Measurements from ENCODE around the gene REXO4. TPM values are rescaled to one million over a fixed set of nuclear protein-coding genes. Genes with fewer than 3 reads are reported as not detected.
A peak's percentile ranks its signal among the peaks of the same experiment; 100 is the strongest.

REXO4 gene
- total and polyA plus RNA-seq, 2 donors (not counting 1 experiment from before 2014, with no cell fraction given) = 25.0 to 37.1 TPM

GRCh38 chr9:133375724-133376654 lies 41.8 kb downstream of the REXO4 start, which contains the start of the genes STKLD1 and SURF4:
Gene STKLD1, plus strand, starts transcription at chr9:133376366. Its CDS starts 108 bp downstream, at chr9:133376474.
Gene SURF4, minus strand, starts transcription at chr9:133376060. Its CDS starts 91 bp downstream, at chr9:133375969.
- Mint-ChIP-seq H3K27me3 (no peaks in the 10 kb centered on the region), H3K4me3 (peak within 1 kb of the TSS; percentile 94), H3K4me1 (peaks cover 33% of the 10 kb centered on the region), H3K27ac (peak within 1 kb of the TSS; percentile 84), H3K9me3 (ENCODE audit: insufficient read depth) (no peaks in the 10 kb centered on the region)
- Histone ChIP-seq H3K4me1 (ENCODE audit: control insufficient read depth in 2 of 2, insufficient read depth in 2 of 2, low read length in 2 of 2) (peaks cover 25 to 40% of the 10 kb centered on the region in 2 donors), H3K79me2 (ENCODE audit: control insufficient read depth, insufficient read depth, low read length) (peaks cover 48% of the 10 kb centered on the region), H3K9ac (ENCODE audit: low read length) (peak within 1 kb of the TSS; percentile 84), H3K27me3 (replicated peaks in 1 of 4; ENCODE audit: control extremely low read depth in 1 of 4, control insufficient read depth in 3 of 4, insufficient read depth in 4 of 4, low read length in 3 of 4) (no peaks in the 10 kb centered on the region), H4K20me1 (ENCODE audit: control insufficient read depth, insufficient read depth, low read length, poor library complexity, severe bottlenecking) (peaks cover 45% of the 10 kb centered on the region), H2AFZ (ENCODE audit: insufficient read depth, low read depth, low read length, poor library complexity, severe bottlenecking) (peak within 1 kb of the TSS; percentile 91), H3K9me3 (ENCODE audit: control extremely low read depth in 1 of 3, control insufficient read depth in 2 of 3, insufficient read depth in 1 of 3, low read length in 2 of 3) (no peaks in the 10 kb centered on the region), H3K36me3 (replicated peaks in 1 of 2; ENCODE audit: control extremely low read depth in 1 of 2, control insufficient read depth in 1 of 2, extremely low read depth in 1 of 2, insufficient read depth in 2 of 2, low read length in 1 of 2) (peaks cover 0 to 11% of the 10 kb centered on the region in 2 experiments), H3K4me3 (ENCODE audit: control extremely low read depth in 1 of 5, extremely low read depth in 1 of 5, insufficient read depth in 1 of 5, low read depth in 2 of 5, low read length in 4 of 5) (peak within 1 kb of the TSS; percentile 39 to 78 (median 66)), H3K27ac (ENCODE audit: low read length in 2 of 2) (peak within 1 kb of the TSS; percentile 18 to 91), H3K4me2 (replicated peaks; ENCODE audit: low read depth, low read length, poor library complexity, severe bottlenecking) (peak within 1 kb of the TSS; percentile 85)
- ATAC-seq (ENCODE audit: low read depth) (peak; percentile 97), DNase-seq (peak; percentile 95)
- CTCF ChIA-PET = interaction anchor here (0.6 to 1.2 kb wide), 4 partner anchors 13 to 190 kb away, joined by 3 to 4 read pairs (median 3); no protein-coding TSS in a partner anchor
- POLR2A ChIA-PET = interaction anchor here (0.6 to 1.2 kb wide), 4 partner anchors 20 to 103 kb away, joined by 3 to 6 read pairs (median 4); partner anchors contain the start of genes MED22, RPL7A, SLC2A6 and SURF1
- under 1% methylated on average over 120 of the region's 120 CpGs for WGBS (ENCODE audit: insufficient coverage)
- no peak for TF ChIP-seq EZH2 (IDR thresholded peaks at IDR 0.05; ENCODE audit: borderline replicate concordance, insufficient read depth, low read depth, low read length, poor library complexity, severe bottlenecking)
- TF ChIP-seq CTCF (IDR thresholded peaks at IDR 0.05) = no peak
- intact Hi-C loops (cut with micrococcal nuclease) = loop anchor here (1.0 to 2.0 kb wide), 7 partner anchors 20 to 649 kb away; partner anchors contain the start of genes BRD3OS, GTF3C5, MED22 and RPL7A
